Measurements from ENCODE around the gene INSYN2B. TPM values are rescaled to one million over a fixed set of nuclear protein-coding genes. Genes with fewer than 3 reads are reported as not detected.
A peak's percentile ranks its signal among the peaks of the same experiment; 100 is the strongest.
"Not testable (repeated sequence)": the region's sequence is repeated elsewhere in the genome, so short reads cannot be mapped to it uniquely, and the experiment has no call there.

INSYN2B gene
- polyA plus RNA-seq, 10 donors: 0.05 to 0.36 (median 0.19) TPM

- no peak for DNase-seq
Measured at GRCh38 chr5:169973056-169973455, 7.2 kb downstream of the INSYN2B start.

DNA sequence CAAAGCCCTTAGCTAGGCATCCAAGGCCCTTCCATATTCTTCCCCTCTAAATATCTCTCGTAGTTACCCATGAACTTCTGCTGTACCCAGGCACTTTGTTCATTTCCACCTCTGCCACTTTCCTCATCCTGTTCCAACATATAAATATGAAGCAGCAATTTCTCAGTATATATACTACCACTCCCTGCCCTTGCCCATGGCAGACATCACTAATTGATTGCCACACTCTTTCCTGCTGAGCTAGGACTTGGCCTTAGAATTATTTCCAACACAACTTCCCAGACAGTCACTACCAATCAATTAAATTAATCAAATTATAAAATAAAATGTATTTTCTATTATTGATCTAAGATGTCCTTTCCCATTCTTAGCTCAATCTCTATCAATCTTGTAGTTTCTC, 8.5 kb downstream of the INSYN2B start:
- DNase-seq: no peak

- peak in 2 of 3 donors; percentile 37 to 76 for DNase-seq
Measured at GRCh38 chr5:169970911-169971765, 9.2 kb downstream of the INSYN2B start.

DNA sequence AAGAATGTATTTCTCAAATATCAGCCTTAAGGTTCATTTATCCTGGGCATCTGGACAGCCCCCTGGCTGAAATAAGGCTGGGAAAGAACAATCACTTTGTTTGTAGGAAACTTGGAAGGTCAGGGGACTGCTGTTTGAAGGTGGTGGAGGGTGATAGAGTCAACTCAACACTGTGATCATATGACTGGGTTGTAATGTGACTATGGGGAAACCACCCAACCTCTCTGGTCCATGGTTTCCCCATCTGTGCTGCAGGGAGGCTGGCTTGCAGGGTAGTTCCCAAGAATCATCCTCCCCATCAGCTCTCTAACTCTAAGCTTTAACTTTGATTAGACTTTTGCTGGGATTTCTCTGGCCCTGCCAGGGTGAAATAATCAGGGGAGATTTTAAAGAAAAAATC, 10.0 kb downstream of the INSYN2B start:
- DNase-seq: no peak

DNA sequence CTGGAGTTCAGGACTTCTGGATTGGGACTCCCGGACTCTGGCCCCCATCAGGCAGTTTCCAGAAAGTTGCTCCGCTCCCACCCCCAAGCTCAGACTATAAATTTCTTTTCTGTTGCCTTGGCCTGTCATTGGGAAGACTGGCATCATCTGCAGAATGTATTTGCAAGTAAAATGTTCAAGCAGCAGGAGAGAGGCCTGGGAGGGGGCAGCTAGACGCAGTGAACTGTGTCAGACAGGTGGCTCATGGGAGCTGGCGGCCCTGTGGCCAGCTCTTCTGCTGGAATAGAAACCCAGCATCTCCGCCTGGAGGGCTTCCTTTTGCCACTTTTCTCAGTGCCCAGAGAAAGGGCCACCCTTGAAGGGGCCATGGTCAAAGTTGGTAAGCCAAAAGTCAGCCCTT, 16.0 kb downstream of the INSYN2B start:
- no peak for DNase-seq

GRCh38 chr5:169960659-169961058, 19.6 kb downstream of the INSYN2B start:
- DNase-seq: no peak

DNA sequence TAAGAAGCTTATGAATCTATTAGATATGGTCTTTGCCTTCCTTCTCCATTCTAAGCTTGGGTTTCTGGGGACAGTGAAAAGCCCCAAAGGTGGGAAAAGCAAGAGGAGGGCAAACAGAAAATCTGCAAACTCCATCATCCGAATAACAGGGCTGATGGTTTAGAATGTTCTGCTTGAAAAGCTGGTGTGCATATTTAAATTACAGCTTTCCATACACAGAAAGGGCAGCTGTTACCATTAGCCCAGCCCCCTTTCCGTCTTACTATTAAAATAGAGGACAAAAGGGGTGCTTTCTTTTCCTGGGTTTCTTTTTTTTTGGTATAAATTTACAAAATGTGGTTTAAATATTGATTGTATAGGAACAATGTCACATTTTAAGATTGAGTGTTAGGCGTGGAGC, 22.0 kb downstream of the INSYN2B start:
- DNase-seq: no peak

DNA sequence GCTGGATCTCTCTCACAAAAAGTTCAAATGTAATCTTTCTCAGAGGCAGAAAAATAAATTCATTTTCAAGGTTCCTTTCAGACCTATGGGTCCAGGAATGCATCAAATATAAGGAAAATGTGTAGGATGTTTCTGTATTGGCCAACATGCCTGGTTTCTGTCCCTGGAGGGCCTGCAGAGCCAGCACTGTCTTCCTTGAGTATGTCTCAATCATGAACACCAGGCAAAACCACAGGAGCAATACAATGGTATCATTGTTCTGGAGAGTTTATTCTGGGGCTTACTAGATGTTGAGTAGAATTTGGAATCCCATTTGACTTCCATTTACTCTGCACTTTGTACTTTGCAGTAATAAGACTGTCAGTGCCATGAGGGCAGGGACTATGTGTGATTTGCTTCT, 23.5 kb downstream of the INSYN2B start:
- no peak for DNase-seq

DNA sequence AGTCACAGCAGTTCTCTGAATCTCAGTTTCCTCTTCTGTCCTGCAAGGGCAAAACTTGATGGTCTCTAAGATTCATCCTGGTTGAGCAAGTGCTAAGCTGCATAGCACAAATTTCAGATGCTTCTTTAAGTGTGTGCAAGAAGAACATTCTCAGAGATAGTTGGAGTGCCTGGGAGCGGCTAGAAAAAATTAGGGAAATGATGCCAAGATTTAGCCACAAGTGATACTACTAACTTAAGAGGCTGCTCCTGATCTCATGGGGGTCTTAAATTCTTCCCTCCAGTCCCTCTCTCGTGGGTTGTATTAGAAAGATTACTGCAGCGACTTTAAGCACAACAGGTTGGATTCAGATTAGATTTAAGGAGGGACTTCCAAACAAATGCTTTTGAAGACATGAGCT, 24.2 kb downstream of the INSYN2B start:
- no peak for DNase-seq

DNA sequence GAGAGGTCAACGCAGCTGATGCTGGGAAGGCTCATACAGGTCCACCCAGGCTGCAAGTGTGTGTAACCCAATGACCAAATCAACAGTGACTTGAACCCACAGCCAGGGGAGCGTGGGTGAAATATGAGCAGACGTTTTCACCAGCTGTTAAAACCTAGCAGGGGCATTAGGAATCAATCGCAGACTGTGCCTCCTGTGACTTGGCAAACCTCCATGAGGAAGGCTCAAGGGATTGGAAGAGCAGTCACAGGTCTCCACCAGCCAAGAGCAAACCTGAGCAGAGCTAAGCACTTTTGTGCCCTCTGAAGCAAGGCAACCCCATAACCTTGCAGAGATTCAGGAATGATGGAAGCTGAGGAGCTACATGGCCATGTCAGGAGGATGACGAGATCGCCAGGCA, 25.5 kb downstream of the INSYN2B start:
- no peak for DNase-seq

DNA sequence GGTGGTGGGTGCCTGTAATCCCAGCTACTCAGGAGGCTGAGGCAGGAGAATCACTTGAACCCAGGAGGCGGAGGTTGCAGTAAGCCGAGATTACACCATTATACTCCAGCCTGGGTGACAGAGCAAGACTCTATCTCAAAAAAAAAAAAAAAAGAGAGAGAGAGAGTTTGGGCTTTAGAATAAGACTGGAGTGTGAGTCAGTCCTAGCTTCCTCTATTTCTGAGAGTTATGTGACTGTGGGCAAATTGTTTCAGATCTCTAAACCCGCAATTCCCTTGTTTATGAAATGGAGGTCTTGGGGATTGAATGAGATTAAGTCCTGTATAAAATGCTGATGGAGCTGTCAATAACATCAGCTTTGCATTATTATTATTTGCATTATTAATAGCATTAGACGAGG, 27.1 kb downstream of the INSYN2B start:
- DNase-seq: not testable (repeated sequence)

- DNase-seq: no peak
Measured at GRCh38 chr5:169950333-169950732, 30.0 kb downstream of the INSYN2B start.

- no peak for DNase-seq
Measured at GRCh38 chr5:169946743-169947295, 33.5 kb downstream of the INSYN2B start.

DNA sequence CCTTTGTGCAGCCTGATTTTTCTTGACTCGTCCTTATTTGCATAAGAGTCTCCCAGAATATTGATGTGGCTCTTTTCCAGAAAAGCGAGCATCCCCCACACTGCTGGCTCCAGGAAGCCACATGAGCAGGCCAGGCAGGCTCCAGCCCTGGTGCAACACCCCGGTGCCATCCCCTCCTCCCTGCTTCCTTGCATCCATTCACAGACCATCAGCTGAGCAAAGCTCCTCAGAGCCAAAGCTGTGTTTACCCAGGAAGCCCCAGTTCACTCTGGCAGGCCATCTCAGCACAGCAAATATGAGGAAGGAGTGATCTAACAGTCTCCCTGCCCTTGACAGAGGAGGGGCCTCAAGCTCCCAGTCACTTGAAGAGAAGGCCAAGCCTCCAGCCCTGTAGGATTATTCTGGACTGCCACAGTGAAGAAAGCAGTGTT, 34.4 kb downstream of the INSYN2B start:
- DNase-seq: peak; percentile 48 to 87 (median 85)

DNA sequence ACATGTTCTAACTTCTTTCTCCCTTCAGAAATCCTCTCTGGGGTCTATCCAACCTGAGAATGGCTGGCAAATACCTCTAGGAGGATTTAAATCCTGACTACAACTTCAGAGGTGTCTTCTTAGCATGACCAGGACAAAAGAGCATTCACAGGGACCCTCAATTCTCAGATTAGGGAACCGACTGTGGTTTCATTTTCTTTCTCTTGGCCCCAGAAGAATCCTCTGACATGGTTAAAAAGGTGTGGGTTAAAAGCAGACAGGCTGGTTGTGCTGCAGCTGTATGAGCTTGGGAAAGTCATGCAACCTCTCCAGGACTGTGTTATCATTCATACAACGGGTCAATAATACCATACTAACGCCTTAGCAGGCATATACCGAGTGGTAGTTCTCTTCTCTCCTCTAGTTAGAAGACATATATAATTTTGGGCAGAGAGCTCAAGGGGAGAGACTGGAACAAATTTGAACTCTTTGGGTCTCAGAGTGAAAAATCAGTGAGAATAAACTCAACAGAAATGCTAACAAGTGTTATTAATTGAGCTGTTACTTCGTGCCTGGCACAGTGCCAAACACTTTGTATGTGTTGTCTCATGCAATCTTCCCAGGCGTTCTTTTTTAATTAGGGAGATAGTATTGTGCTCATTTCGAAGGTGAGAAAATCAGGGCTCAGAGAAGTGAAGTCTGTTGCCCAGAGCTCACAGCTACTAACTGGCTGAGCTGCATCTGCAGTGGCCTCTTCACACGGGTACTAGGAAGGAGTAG, 35.2 kb downstream of the INSYN2B start:
- DNase-seq: peak in 1 of 3 donors; percentile 6

DNA sequence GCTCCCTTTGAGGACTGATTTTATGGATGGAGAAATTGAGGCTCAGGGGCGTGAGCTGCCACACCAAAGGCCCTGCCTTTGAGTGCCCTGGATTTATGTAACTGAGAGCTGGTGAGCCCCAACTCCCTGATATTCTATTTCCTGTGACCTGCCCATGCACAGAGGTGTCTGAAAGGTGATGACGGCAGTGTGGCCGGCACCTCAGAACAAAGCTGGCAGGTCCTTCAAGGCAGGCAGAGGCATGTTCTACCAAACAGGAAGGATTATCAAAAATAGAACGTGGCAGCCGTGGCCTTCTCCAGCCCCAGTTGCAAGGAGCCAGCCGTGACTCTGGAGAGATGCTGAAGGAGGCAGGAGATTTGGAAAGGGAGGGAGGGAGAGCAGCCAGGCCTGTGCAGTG, 36.2 kb downstream of the INSYN2B start:
- no peak for DNase-seq

DNA sequence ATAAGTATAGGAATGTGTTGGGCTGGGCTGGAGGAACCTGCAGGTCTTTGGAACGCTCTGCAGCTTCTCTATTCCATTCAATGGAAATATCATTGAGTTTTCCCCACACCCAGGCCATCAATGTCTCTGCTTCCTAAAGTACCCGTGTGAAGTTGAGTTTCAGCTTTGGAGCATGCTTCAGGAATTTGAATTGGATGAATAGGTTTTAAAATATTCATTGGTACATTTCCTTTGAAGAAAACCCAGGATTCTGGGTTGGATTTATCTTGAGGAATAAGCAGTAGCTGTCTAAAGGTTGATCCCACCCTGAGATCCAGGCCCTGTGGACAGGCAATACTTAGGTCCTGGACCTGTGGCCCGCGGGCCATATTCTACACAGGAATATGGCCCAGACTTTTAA, 37.3 kb downstream of the INSYN2B start:
- DNase-seq: no peak

- no peak for DNase-seq
Measured at GRCh38 chr5:169942181-169942580, 38.1 kb downstream of the INSYN2B start.

DNA sequence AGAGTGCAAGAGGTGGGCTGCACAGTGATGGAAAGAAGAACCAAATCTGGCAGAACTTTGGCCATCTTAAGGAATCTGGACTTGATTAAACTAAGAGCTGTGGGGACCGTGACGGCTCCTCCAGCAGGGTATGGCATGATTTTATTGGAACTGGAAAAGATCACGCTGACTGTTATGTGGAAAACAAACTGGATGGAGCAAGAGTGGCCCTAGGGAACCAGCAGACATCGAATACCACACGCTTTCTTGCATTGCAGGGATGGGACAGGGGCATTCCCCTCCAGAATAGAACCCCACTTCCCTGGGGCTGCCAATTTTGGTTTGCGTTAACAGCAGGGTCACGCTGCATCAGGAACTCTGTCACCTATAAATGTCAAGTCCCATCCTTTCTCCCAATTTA, 38.8 kb downstream of the INSYN2B start:
- DNase-seq: peak in 1 of 3 donors; percentile 24

- no peak for DNase-seq
Measured at GRCh38 chr5:169939731-169940130, 40.6 kb downstream of the INSYN2B start.

- DNase-seq: no peak
Measured at GRCh38 chr5:169938439-169938838, 41.9 kb downstream of the INSYN2B start.

- no peak for DNase-seq
Measured at GRCh38 chr5:169935762-169936161, 44.5 kb downstream of the INSYN2B start.

GRCh38 chr5:169934990-169935389, 45.3 kb downstream of the INSYN2B start:
- no peak for DNase-seq

All from muscle of back (tissue), 11 donors.